ENCODE results near the gene ZBP1.

The ZBP1 gene

GRCh38 chr20:57616143-57616951, 3.9 kb downstream of the ZBP1 start:
- DNase-seq, result no peak

- no peak for DNase-seq
These were observed 4.8 kb downstream of the ZBP1 start for GRCh38 chr20:57615445-57615811.

- no peak for DNase-seq
These were observed 5.5 kb downstream of the ZBP1 start for GRCh38 chr20:57614490-57615444.

GRCh38 chr20:57613481-57613921, 6.7 kb downstream of the ZBP1 start:
- no peak for DNase-seq

- no peak for DNase-seq
These were observed 7.3 kb downstream of the ZBP1 start for GRCh38 chr20:57612916-57613315.

GRCh38 chr20:57612436-57612835, 7.8 kb downstream of the ZBP1 start:
- DNase-seq, result no peak

GRCh38 chr20:57611586-57612311, 8.5 kb downstream of the ZBP1 start:
- no peak for DNase-seq

- DNase-seq, result no peak
These were observed 9.8 kb downstream of the ZBP1 start for GRCh38 chr20:57610261-57610952.

- DNase-seq, result no peak
These were observed 10.4 kb downstream of the ZBP1 start for GRCh38 chr20:57609842-57610167.

- no peak for DNase-seq
These were observed 11.0 kb downstream of the ZBP1 start for GRCh38 chr20:57609086-57609841.

GRCh38 chr20:57608516-57608915, 11.7 kb downstream of the ZBP1 start:
- DNase-seq, result no peak

GRCh38 chr20:57605878-57606277, 14.3 kb downstream of the ZBP1 start:
- no peak for DNase-seq

GRCh38 chr20:57605045-57605444, 15.2 kb downstream of the ZBP1 start:
- peak; percentile 61 for DNase-seq

- no peak for DNase-seq
These were observed 17.1 kb downstream of the ZBP1 start for GRCh38 chr20:57603120-57603519.

- no peak for DNase-seq
These were observed 18.5 kb downstream of the ZBP1 start for GRCh38 chr20:57601737-57602136.

GRCh38 chr20:57601211-57601570, 19.0 kb downstream of the ZBP1 start:
- DNase-seq, result no peak

GRCh38 chr20:57600320-57601210, 19.7 kb downstream of the ZBP1 start:
- DNase-seq, result no peak

GRCh38 chr20:57598491-57598890, 21.7 kb downstream of the ZBP1 start:
- DNase-seq, result no peak

GRCh38 chr20:57598060-57598459, 22.2 kb downstream of the ZBP1 start:
- DNase-seq, result no peak

- DNase-seq, result peak; percentile 73
These were observed 23.0 kb downstream of the ZBP1 start for GRCh38 chr20:57596998-57597939.
